AG09309 (cell line): ENCODE data around the gene DIP2C.
A peak's percentile ranks its signal among the peaks of the same experiment; 100 is the strongest.

Experiments
- DNase-seq: peaks from one replicate; pipeline ENCODE4 v3.0.0-alpha.2; 2010; ENCODE audit warnings: low read depth
- H3K4me3 ChIP-seq: 2 replicates; pipeline ENCODE4 v1.5.1; 2011; ENCODE audit warnings: mild to moderate bottlenecking, low read depth, low read length, moderate library complexity; ENCODE audit not compliant: control insufficient read depth
- CTCF ChIP-seq: IDR thresholded peaks from 2 replicates; pipeline ENCODE4 v1.5.1; 2011; ENCODE audit warnings: mild to moderate bottlenecking, low read depth, low read length, inconsistent platforms; ENCODE audit not compliant: insufficient read depth, control insufficient read depth; ENCODE audit errors: missing control alignments

DIP2C gene

GRCh38 chr10:580778-581177 lies 108.7 kb downstream of the DIP2C start:
- peak; percentile 67 for DNase-seq
- no peak overlapping the region for H3K4me3 ChIP-seq
- TF ChIP-seq CTCF, result no peak

- no peak for DNase-seq
- TF ChIP-seq CTCF, result no peak
- H3K4me3 ChIP-seq, result no peak overlapping the region
Measured at GRCh38 chr10:576130-576465, 113.4 kb downstream of the DIP2C start.

- H3K4me3 ChIP-seq, result no peak overlapping the region
- no peak for TF ChIP-seq CTCF
- DNase-seq, result no peak
Measured at GRCh38 chr10:575402-576129, 113.9 kb downstream of the DIP2C start.

- TF ChIP-seq CTCF, result no peak
- no peak overlapping the region for H3K4me3 ChIP-seq
- no peak for DNase-seq
Measured at GRCh38 chr10:572696-573095, 116.8 kb downstream of the DIP2C start.

GRCh38 chr10:571688-572451 lies 117.6 kb downstream of the DIP2C start:
- TF ChIP-seq CTCF, result no peak
- H3K4me3 ChIP-seq, result no peak overlapping the region
- DNase-seq, result peak; percentile 32

GRCh38 chr10:571166-571565 lies 118.3 kb downstream of the DIP2C start:
- DNase-seq, result no peak
- TF ChIP-seq CTCF, result no peak
- H3K4me3 ChIP-seq, result no peak overlapping the region

GRCh38 chr10:570628-571163 lies 118.8 kb downstream of the DIP2C start:
- H3K4me3 ChIP-seq, result no peak overlapping the region
- no peak for DNase-seq
- TF ChIP-seq CTCF, result no peak
